GM23248 (cell line): ENCODE results near the gene MED17.

Experiments used
- EZH2 ChIP-seq: fragments of 200-600 bp; sonication (generic); IDR thresholded peaks from 2 replicates; pipeline ENCODE4 v1.6.1; 2018; ENCODE audit warnings: antibody characterized with exemption, mild to moderate bottlenecking; ENCODE audit not compliant: insufficient read depth, poor library complexity, severe bottlenecking
- EZH2phosphoT487 ChIP-seq: fragments of 200-600 bp; sonication (generic); IDR thresholded peaks from 2 replicates; pipeline ENCODE4 v1.6.1; 2018; ENCODE audit warnings: antibody characterized with exemption, moderate library complexity, mild to moderate bottlenecking, low read depth; ENCODE audit not compliant: insufficient read depth

- TF ChIP-seq EZH2 (no peak), EZH2phosphoT487 (no peak)
Measured at GRCh38 chr11:93737904-93738612, 46.0 kb upstream of the MED17 start.
